ENCODE data around the gene MEGF6.

MEGF6 gene

DNA sequence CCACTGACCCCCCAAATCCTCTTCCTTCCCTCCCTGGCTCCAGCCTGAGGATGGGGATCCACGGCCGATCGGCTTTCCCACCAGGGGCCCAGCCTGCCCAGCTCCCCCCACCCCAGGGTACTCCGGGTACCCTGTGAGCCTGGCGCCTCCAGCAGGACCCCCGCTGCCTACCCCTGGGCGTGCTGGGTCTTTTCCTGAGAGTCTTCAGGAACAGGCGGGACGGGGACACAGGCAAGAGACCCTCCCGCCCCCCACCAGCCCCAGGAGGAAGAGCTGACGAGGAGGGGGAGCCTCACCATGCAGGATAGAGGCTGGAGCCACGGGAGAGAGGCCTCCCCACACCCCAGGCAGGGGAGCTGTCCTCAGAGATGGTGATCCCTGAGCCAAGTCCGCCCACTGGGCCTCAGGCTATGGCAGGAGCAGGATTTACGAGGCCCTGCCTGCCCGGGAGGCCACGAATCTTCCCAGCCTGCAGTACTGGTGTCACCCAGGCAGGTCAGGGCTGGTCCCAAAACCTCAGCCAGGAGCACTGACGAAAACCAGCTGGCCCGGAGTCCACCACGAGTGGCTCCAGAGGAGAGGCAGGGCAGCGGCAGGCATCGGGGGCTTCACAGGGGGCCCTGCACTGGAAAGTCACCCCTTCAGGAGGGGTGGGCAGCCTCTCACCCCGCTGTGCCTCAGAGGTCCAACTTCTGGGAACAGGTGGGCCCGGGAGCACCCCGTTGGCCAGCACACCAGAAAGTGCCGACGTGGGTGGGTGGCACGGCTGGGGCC, 58.0 kb downstream of the MEGF6 start:
- Mint-ChIP-seq H3K4me1 (no peaks in the 10 kb centered on the region), H3K27ac (no peak overlapping the region), H3K4me3 (no peak overlapping the region), H3K36me3 (no peaks in the 10 kb centered on the region), H3K27me3 (no peaks in the 10 kb centered on the region), H3K9me3 (no peaks in the 10 kb centered on the region)

DNA sequence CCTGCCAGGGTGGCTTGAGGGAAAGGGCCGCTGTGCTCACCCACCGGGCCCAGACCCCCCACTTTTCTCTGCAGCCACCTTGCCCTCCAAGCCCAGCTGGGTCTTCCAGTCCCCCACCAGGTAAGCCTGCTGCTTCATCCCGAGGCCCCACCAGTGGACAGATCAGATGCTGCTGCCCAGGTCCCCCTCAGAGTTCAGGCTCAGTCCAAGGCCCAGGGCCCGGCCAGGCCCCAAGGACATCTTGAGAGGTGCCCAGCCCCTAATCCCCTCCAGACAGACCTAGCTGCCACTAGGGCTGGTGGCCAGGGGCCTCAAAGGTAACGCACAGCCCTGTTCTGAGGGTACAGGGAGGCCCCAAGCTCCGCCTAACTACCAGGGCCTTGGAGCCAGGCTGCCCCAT, 58.6 kb downstream of the MEGF6 start:
- Mint-ChIP-seq H3K4me1 (no peaks in the 10 kb centered on the region), H3K4me3 (no peak overlapping the region), H3K36me3 (no peaks in the 10 kb centered on the region), H3K27me3 (no peaks in the 10 kb centered on the region), H3K9me3 (no peaks in the 10 kb centered on the region), H3K27ac (no peak overlapping the region)

- no peaks in the 10 kb centered on the region for H3K9me3 Mint-ChIP-seq
- H3K4me1 Mint-ChIP-seq: no peaks in the 10 kb centered on the region
- H3K27ac Mint-ChIP-seq: no peak overlapping the region
- no peaks in the 10 kb centered on the region for H3K27me3 Mint-ChIP-seq
- H3K36me3 Mint-ChIP-seq: no peaks in the 10 kb centered on the region
- H3K4me3 Mint-ChIP-seq: no peak overlapping the region
Observed at GRCh38 chr1:3552176-3552575, 59.1 kb downstream of the MEGF6 start.

DNA sequence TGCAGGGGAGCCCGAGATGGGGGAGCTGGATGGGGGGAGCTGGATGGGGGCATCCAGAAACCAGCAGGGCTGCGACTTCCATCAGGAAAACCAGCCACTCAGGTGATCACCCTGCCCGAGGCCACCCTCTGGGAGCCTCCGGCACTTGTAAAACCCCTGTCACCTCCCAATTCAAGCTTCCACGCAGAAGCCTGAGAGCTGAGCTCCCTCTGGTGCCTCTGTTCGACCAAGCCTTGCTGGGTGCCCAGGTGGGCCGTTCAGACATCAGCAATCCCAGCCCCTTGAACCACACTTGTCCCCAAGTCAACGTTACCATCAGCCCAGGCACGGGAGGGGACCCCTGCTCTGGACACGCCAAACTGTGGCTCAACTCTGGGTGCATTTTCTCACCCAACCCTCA, 59.6 kb downstream of the MEGF6 start:
- no peak overlapping the region for H3K27ac Mint-ChIP-seq
- no peaks in the 10 kb centered on the region for H3K9me3 Mint-ChIP-seq
- no peak overlapping the region for H3K4me3 Mint-ChIP-seq
- no peaks in the 10 kb centered on the region for H3K27me3 Mint-ChIP-seq
- no peaks in the 10 kb centered on the region for H3K36me3 Mint-ChIP-seq
- H3K4me1 Mint-ChIP-seq: no peaks in the 10 kb centered on the region

- no peaks in the 10 kb centered on the region for H3K4me1 Mint-ChIP-seq
- H3K36me3 Mint-ChIP-seq: no peaks in the 10 kb centered on the region
- no peak overlapping the region for H3K27ac Mint-ChIP-seq
Observed at GRCh38 chr1:3551290-3551678, 60.0 kb downstream of the MEGF6 start.

DNA sequence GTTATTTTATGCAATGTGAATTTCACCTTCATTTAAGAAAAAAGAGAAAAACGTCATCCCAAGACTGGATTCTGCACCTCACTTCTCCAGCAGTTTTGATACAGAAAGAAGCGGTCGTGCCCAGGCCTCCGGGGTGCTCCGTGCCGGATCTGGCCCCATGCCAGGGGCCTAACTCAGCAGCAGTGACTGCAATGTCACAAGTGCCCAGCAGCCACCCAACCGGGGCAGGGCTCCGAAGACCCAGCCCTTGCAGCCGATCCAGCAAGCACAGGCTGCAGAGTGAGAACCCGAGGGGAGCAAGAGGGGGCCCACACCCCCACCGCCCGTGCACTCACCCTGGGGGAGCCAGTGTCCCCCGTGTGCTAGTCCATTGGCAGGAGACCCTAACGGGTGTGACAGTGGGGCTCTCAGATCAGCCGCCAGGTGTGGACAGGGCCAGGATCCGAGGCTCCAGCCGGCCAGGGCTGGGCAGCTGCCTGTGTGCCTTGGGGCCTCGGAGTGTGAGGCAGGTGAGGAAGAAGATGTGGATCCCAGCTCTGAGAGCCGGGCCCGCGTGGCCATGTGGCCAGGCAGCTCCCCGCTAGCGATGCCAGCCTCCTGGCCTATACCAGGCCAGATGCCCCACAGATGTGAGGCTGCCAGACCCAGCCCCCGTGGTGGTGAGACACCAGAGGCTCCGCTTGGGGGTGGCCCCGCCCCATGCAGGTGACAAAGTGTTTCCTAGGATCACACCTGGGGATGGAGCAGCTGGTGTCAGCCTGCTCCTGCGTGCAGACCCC, 60.6 kb downstream of the MEGF6 start:
- no peaks in the 10 kb centered on the region for H3K27me3 Mint-ChIP-seq
- H3K36me3 Mint-ChIP-seq: no peaks in the 10 kb centered on the region
- H3K4me3 Mint-ChIP-seq: no peak overlapping the region
- no peaks in the 10 kb centered on the region for H3K4me1 Mint-ChIP-seq
- no peaks in the 10 kb centered on the region for H3K9me3 Mint-ChIP-seq
- no peak overlapping the region for H3K27ac Mint-ChIP-seq

More at GRCh38 chr1:3551290-3551678, 60.0 kb downstream of the MEGF6 start:
- Mint-ChIP-seq H3K4me3 (no peak overlapping the region), H3K27me3 (no peaks in the 10 kb centered on the region), H3K9me3 (no peaks in the 10 kb centered on the region)

DNA sequence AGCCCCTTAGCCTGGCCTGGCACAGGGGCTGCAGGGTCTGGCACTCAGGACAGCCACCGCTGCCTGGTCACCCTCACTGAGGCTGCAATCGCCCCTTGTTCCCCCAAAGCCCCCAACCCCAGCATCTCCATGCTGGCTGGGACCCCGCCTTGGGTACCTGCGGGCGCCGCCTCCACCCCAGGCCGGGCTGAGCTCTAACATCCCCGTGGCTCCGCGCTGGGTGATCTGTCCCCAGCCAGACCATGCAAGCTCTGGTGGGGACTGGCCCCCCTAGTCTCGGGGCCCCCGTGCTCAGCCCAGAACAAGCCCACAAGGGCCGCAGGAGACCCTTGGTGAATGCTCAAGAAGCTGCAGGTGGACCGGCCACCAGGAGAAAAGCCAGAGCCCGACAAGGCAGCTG, 62.4 kb downstream of the MEGF6 start:
- Mint-ChIP-seq H3K9me3 (no peaks in the 10 kb centered on the region), H3K4me3 (no peak overlapping the region), H3K27me3 (no peaks in the 10 kb centered on the region), H3K27ac (no peak overlapping the region), H3K4me1 (no peaks in the 10 kb centered on the region), H3K36me3 (no peaks in the 10 kb centered on the region)

- Mint-ChIP-seq H3K4me3 (no peak overlapping the region), H3K27ac (no peak overlapping the region), H3K9me3 (no peaks in the 10 kb centered on the region), H3K36me3 (no peaks in the 10 kb centered on the region), H3K4me1 (no peaks in the 10 kb centered on the region), H3K27me3 (no peaks in the 10 kb centered on the region)
Observed at GRCh38 chr1:3548156-3548893, 63.0 kb downstream of the MEGF6 start.

- Mint-ChIP-seq H3K4me3 (no peak overlapping the region), H3K27ac (no peak overlapping the region), H3K9me3 (no peaks in the 10 kb centered on the region), H3K4me1 (no peaks in the 10 kb centered on the region), H3K36me3 (no peaks in the 10 kb centered on the region), H3K27me3 (no peaks in the 10 kb centered on the region)
Observed at GRCh38 chr1:3547055-3548005, 64.0 kb downstream of the MEGF6 start.

- Mint-ChIP-seq H3K4me3 (no peak overlapping the region), H3K27me3 (no peaks in the 10 kb centered on the region), H3K27ac (no peak overlapping the region), H3K4me1 (no peaks in the 10 kb centered on the region), H3K9me3 (no peaks in the 10 kb centered on the region), H3K36me3 (no peaks in the 10 kb centered on the region)
Observed at GRCh38 chr1:3546048-3546384, 65.3 kb downstream of the MEGF6 start.

DNA sequence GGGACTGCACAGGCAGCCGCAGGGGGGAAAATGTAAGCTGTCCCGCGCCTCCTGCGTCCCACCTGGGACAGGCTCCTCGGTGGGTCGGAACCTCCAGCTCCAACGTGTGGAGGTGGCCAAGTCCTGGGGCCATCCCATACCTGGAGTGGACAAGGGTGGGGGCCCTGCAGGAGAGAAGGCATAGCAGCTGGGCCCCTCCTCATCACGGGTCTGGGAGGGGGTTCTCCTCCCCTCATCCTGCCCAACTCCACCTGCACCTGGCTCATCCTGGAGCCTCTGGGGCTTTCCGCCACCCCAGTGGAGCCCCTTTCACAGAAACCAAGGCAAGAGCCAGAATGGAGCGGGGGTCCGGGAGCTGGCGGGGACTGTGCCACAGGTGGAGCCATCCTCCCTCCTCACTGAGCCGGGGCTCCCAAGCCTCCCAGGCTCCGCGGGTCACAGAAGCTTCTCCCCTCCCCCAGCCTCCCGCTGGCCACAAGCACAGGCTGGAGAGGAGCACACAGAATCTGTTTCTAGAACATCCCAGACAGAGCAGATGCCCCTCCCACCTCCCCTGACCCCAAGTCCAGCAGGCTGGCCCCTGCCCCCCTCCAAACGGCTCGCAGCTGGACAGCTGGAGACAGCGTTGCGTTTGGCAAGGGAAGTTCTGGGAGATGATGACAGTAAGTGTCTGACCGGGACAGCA, 65.8 kb downstream of the MEGF6 start:
- no peaks in the 10 kb centered on the region for H3K27me3 Mint-ChIP-seq
- H3K27ac Mint-ChIP-seq: no peak overlapping the region
- H3K4me1 Mint-ChIP-seq: no peaks in the 10 kb centered on the region
- H3K36me3 Mint-ChIP-seq: no peaks in the 10 kb centered on the region
- H3K9me3 Mint-ChIP-seq: no peaks in the 10 kb centered on the region
- no peak overlapping the region for H3K4me3 Mint-ChIP-seq

DNA sequence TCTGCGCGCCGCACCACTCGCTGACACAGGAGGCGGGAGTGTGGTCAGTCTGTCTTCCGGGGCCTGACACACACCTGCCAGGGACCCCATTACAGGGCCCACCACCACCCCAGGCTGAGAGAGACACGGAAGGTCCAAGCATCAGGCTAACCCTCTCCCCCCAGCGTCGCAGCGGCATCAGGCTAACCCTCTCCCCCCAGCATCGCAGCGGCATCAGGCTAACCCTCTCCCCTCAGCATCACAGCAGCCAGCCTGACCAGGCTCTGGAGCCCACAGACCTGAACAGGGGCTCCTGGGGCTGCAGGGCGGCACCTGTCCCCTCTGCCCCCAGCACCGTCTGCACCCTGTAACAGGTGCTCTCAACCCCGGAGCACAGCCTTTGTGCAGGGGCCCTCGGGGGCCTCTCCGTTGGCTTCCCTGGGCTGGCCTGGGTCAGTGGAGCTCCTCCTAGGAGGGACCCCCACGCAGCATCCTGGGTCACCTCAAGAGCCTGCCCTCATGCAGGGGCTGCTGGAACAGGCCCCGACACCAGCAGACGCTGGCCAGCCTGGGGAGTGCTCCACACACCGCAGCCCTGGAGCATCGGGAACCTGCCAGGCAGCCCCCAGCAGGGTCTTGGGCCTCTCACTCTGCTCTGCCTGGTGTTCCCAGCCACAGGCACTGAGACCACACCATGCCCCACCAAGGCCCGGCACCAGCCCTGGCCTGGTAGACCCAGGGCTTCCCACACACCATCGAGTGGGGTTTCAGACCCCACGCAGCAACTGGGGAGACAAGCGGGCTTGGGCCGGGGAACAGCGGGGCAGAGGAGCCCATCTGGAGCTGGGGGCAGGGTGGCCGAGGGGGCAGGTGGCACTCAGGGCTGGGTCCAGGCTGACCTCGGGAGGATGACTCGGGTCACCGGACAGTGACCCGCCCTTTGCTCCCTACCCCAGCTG, 67.0 kb downstream of the MEGF6 start:
- Mint-ChIP-seq H3K9me3 (no peaks in the 10 kb centered on the region), H3K27me3 (no peaks in the 10 kb centered on the region), H3K27ac (no peak overlapping the region), H3K36me3 (no peaks in the 10 kb centered on the region), H3K4me3 (no peak overlapping the region), H3K4me1 (no peaks in the 10 kb centered on the region)

- H3K4me1 Mint-ChIP-seq: no peaks in the 10 kb centered on the region
- H3K4me3 Mint-ChIP-seq: no peak overlapping the region
- no peaks in the 10 kb centered on the region for H3K36me3 Mint-ChIP-seq
- no peaks in the 10 kb centered on the region for H3K27me3 Mint-ChIP-seq
- H3K27ac Mint-ChIP-seq: no peak overlapping the region
- H3K9me3 Mint-ChIP-seq: no peaks in the 10 kb centered on the region
Observed at GRCh38 chr1:3543076-3544039, 68.0 kb downstream of the MEGF6 start.
